Neural cell (in vitro differentiated cells): ENCODE measurements around the gene HSFY1.
"Not testable (repeated sequence)": the region's sequence is repeated elsewhere in the genome, so short reads cannot be mapped to it uniquely, and the experiment has no call there.

ENCODE experiments used
- EP300 ChIP-seq: fragments of 450-650 bp; conservative IDR thresholded peaks from 2 replicates; pipeline ENCODE4 v1.6.1; 2014; ENCODE audit warnings: antibody characterized with exemption, mild to moderate bottlenecking, moderate library complexity; ENCODE audit not compliant: poor library complexity, severe bottlenecking
- EZH2 ChIP-seq: fragments of 200-600, 300-800 bp; shearing (Covaris generic), sonication (generic); IDR thresholded peaks from 2 replicates; pipeline ENCODE4 v1.6.1; 2014; ENCODE audit warnings: antibody characterized with exemption, low read length, borderline replicate concordance, mild to moderate bottlenecking; ENCODE audit not compliant: insufficient read depth, poor library complexity, severe bottlenecking
- RAD21 ChIP-seq: fragments of 450-650 bp; conservative IDR thresholded peaks from 2 replicates; pipeline ENCODE4 v1.6.1; 2014; ENCODE audit warnings: antibody characterized with exemption, mild to moderate bottlenecking, moderate library complexity
- TF ChIP-seq, protein P1 (sequence below): IDR thresholded peaks from 2 replicates; pipeline ENCODE4 v1.6.1; 2012; ENCODE audit warnings: borderline replicate concordance

DNA sequence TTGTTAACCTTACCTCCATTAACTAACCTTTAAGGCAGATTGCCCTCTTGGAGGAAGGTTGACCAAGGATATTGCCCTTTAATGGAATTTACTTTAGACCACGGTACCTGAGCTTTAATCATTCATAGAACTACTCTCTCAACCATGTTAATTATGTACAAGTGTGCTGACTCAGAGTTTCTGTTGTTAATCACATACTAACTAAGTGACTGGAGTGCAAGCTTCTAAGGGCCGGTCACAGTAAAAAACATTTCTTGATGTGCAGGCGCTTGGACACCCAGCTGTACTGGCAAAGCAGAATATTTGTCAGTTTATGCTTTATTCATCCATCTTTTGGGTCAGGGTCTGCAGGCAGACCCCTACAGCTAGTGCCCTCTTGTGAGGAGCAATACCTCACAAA lies 6.6 kb downstream of the HSFY1 start:
- TF ChIP-seq EP300, EZH2, RAD21: not testable (repeated sequence)
- TF ChIP-seq, protein P1, sequence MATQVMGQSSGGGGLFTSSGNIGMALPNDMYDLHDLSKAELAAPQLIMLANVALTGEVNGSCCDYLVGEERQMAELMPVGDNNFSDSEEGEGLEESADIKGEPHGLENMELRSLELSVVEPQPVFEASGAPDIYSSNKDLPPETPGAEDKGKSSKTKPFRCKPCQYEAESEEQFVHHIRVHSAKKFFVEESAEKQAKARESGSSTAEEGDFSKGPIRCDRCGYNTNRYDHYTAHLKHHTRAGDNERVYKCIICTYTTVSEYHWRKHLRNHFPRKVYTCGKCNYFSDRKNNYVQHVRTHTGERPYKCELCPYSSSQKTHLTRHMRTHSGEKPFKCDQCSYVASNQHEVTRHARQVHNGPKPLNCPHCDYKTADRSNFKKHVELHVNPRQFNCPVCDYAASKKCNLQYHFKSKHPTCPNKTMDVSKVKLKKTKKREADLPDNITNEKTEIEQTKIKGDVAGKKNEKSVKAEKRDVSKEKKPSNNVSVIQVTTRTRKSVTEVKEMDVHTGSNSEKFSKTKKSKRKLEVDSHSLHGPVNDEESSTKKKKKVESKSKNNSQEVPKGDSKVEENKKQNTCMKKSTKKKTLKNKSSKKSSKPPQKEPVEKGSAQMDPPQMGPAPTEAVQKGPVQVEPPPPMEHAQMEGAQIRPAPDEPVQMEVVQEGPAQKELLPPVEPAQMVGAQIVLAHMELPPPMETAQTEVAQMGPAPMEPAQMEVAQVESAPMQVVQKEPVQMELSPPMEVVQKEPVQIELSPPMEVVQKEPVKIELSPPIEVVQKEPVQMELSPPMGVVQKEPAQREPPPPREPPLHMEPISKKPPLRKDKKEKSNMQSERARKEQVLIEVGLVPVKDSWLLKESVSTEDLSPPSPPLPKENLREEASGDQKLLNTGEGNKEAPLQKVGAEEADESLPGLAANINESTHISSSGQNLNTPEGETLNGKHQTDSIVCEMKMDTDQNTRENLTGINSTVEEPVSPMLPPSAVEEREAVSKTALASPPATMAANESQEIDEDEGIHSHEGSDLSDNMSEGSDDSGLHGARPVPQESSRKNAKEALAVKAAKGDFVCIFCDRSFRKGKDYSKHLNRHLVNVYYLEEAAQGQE = not testable (repeated sequence)
